ENCODE results near the gene NAB1.

NAB1 gene

DNA sequence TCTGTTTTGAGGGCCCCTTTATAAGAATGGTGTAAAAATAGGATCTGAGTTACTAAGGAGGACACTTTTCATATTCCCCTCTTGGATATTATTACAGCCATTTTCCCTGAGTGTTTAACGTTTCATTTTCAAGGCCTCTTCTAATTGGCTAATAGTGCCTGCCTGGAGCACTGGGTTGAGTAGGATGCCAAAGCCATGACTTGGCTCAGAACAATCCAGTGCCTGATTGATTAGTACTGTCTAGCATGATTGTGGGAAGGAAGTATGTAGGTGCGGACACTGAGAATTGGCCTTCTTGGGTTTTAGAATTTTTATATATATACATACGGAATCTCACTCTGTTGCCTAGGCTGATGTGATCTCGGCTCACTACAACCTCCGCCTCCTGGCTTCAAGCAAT lies 66.1 kb downstream of the NAB1 start:
- no peak for TF ChIP-seq EZH2phosphoT487 (conservative IDR thresholded peaks at IDR 0.05; ENCODE audit: low read length)
- TF ChIP-seq, protein P1, sequence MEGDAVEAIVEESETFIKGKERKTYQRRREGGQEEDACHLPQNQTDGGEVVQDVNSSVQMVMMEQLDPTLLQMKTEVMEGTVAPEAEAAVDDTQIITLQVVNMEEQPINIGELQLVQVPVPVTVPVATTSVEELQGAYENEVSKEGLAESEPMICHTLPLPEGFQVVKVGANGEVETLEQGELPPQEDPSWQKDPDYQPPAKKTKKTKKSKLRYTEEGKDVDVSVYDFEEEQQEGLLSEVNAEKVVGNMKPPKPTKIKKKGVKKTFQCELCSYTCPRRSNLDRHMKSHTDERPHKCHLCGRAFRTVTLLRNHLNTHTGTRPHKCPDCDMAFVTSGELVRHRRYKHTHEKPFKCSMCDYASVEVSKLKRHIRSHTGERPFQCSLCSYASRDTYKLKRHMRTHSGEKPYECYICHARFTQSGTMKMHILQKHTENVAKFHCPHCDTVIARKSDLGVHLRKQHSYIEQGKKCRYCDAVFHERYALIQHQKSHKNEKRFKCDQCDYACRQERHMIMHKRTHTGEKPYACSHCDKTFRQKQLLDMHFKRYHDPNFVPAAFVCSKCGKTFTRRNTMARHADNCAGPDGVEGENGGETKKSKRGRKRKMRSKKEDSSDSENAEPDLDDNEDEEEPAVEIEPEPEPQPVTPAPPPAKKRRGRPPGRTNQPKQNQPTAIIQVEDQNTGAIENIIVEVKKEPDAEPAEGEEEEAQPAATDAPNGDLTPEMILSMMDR (IDR thresholded peaks at IDR 0.05; ENCODE audit: insufficient read depth, low read length, poor library complexity, severe bottlenecking), result no peak
- H3K9me3 ChIP-seq (ENCODE audit: insufficient read depth, low read length), result no peaks in the 10 kb centered on the region
- no peaks in the 10 kb centered on the region for H4K20me1 ChIP-seq (ENCODE audit: low read depth, low read length)
- H3K9ac ChIP-seq (ENCODE audit: low read length), result no peak overlapping the region
- H2AFZ ChIP-seq (ENCODE audit: low read depth, low read length, severe bottlenecking), result no peak overlapping the region
- H3K4me2 ChIP-seq (ENCODE audit: low read depth, low read length, poor library complexity, severe bottlenecking), result no peak overlapping the region
- H3K36me3 ChIP-seq (ENCODE audit: low read length), result no peaks in the 10 kb centered on the region
- no peak overlapping the region for H3K4me3 ChIP-seq (ENCODE audit: insufficient read depth, low read length, poor library complexity, severe bottlenecking)
- no peaks in the 10 kb centered on the region for H3K79me2 ChIP-seq (ENCODE audit: insufficient read depth, low read length)
- H3F3A ChIP-seq (ENCODE audit: insufficient read depth), result no peaks in the 10 kb centered on the region
- no peaks in the 10 kb centered on the region for H3K9me2 ChIP-seq (replicated peaks; ENCODE audit: insufficient read depth, low read length)
- no peaks in the 10 kb centered on the region for H3K27me3 ChIP-seq (ENCODE audit: low read length)
- H3K27ac ChIP-seq (ENCODE audit: low read depth, low read length), result no peak overlapping the region

DNA sequence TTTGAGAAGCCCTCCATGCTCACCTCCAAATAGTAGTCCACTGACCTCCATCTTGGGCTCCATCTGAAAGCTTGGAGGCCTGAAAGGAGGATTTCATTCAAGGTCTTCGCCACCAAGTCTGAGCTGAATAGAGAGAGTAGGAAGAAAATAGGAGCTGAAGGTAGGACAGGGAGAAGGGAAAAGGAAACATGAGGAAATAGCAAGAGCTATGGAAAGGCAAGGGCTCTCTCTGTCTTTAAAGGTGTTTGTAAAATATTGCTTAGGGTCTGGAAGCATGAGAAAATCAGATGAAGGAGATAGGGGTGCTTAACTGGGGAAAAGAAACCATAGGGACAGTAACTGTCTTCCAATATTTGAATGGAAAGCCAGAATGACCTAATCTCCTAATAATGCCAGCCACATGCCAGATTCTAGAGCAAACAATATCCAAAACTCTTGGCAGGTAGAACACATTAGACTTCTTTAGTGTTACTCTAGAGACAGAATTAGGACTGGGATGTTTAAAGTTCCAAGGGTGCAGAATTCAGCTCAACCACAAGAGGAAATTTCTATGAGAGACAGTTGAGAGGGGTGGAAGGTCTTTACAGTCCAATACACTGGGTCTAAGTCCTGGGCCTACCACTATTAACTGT lies 67.4 kb downstream of the NAB1 start:
- H3K79me2 ChIP-seq (ENCODE audit: insufficient read depth, low read length), result no peaks in the 10 kb centered on the region
- no peaks in the 10 kb centered on the region for H3K9me3 ChIP-seq (ENCODE audit: insufficient read depth, low read length)
- no peaks in the 10 kb centered on the region for H3K36me3 ChIP-seq (ENCODE audit: low read length)
- no peak overlapping the region for H3K4me2 ChIP-seq (ENCODE audit: low read depth, low read length, poor library complexity, severe bottlenecking)
- H3K9ac ChIP-seq (ENCODE audit: low read length), result no peak overlapping the region
- H3K27ac ChIP-seq (ENCODE audit: low read depth, low read length), result no peak overlapping the region
- TF ChIP-seq, protein P1 (IDR thresholded peaks at IDR 0.05; ENCODE audit: insufficient read depth, low read length, poor library complexity, severe bottlenecking), result no peak
- TF ChIP-seq EZH2phosphoT487 (conservative IDR thresholded peaks at IDR 0.05; ENCODE audit: low read length), result no peak
- no peaks in the 10 kb centered on the region for H4K20me1 ChIP-seq (ENCODE audit: low read depth, low read length)
- no peaks in the 10 kb centered on the region for H3K27me3 ChIP-seq (ENCODE audit: low read length)
- H2AFZ ChIP-seq (ENCODE audit: low read depth, low read length, severe bottlenecking), result no peak overlapping the region
- H3K4me3 ChIP-seq (ENCODE audit: insufficient read depth, low read length, poor library complexity, severe bottlenecking), result no peak overlapping the region
- H3K9me2 ChIP-seq (replicated peaks; ENCODE audit: insufficient read depth, low read length), result no peaks in the 10 kb centered on the region
- H3F3A ChIP-seq (ENCODE audit: insufficient read depth), result no peaks in the 10 kb centered on the region

DNA sequence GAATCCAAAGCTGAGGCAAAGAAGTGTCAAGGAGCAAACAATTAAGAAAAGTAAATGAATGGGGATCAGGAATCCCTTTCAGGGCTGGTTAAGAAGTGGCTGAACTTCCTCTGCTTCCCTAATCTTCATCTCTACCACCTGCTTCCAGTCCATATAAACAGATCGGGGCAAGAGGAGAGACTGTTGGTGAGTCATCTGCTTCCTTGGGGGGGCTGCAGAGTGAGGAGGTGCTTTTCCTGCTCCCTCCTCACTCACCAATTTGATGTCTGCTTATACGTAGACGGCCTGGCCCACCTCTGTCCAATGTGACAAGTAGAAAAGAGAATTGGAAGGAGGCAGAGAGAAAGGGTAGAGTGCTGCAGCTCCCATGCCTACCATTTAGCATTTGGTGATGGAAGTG lies 68.4 kb downstream of the NAB1 start:
- Histone ChIP-seq H3K9me2 (replicated peaks; ENCODE audit: insufficient read depth, low read length) (no peaks in the 10 kb centered on the region), H3K27me3 (ENCODE audit: low read length) (no peaks in the 10 kb centered on the region), H3K36me3 (ENCODE audit: low read length) (no peaks in the 10 kb centered on the region), H3K79me2 (ENCODE audit: insufficient read depth, low read length) (no peaks in the 10 kb centered on the region), H3F3A (ENCODE audit: insufficient read depth) (no peaks in the 10 kb centered on the region), H3K9ac (ENCODE audit: low read length) (no peak overlapping the region), H3K4me2 (ENCODE audit: low read depth, low read length, poor library complexity, severe bottlenecking) (no peak overlapping the region), H3K4me3 (ENCODE audit: insufficient read depth, low read length, poor library complexity, severe bottlenecking) (no peak overlapping the region), H4K20me1 (ENCODE audit: low read depth, low read length) (no peaks in the 10 kb centered on the region), H2AFZ (ENCODE audit: low read depth, low read length, severe bottlenecking) (no peak overlapping the region), H3K27ac (ENCODE audit: low read depth, low read length) (no peak overlapping the region), H3K9me3 (ENCODE audit: insufficient read depth, low read length) (no peaks in the 10 kb centered on the region)
- TF ChIP-seq, protein P1 (IDR thresholded peaks at IDR 0.05; ENCODE audit: insufficient read depth, low read length, poor library complexity, severe bottlenecking), result no peak
- TF ChIP-seq EZH2phosphoT487 (conservative IDR thresholded peaks at IDR 0.05; ENCODE audit: low read length), result no peak
